ENCODE data around the gene SRXN1. TPM values are rescaled to one million over a fixed set of nuclear protein-coding genes. Genes with fewer than 3 reads are reported as not detected.

SRXN1 gene
- total RNA-seq, 6 experiments from 2014 or later: 50.0 to 65.4 (median 58.3) TPM

- no peaks in the 10 kb centered on the region for H3K4me1 Mint-ChIP-seq (ENCODE audit: low read depth)
- no peak overlapping the region for H3K27ac Mint-ChIP-seq
- no peak for DNase-seq
- no peak for TF ChIP-seq CTCF (IDR thresholded peaks at IDR 0.05)
- no peak overlapping the region for H3K4me3 Mint-ChIP-seq
- H3K9me3 Mint-ChIP-seq: no peaks in the 10 kb centered on the region
- peaks cover 46% of the 10 kb centered on the region for H3K27me3 Mint-ChIP-seq (ENCODE audit: insufficient read depth)
- H3K36me3 Mint-ChIP-seq (ENCODE audit: low read depth): no peaks in the 10 kb centered on the region
Observed at GRCh38 chr20:611843-612185, 41.2 kb downstream of the SRXN1 start.

- TF ChIP-seq CTCF (IDR thresholded peaks at IDR 0.05): no peak
- peaks cover 46% of the 10 kb centered on the region for H3K27me3 Mint-ChIP-seq (ENCODE audit: insufficient read depth)
- no peak overlapping the region for H3K4me3 Mint-ChIP-seq
- no peaks in the 10 kb centered on the region for H3K4me1 Mint-ChIP-seq (ENCODE audit: low read depth)
- H3K27ac Mint-ChIP-seq: no peak overlapping the region
- DNase-seq: no peak
- H3K36me3 Mint-ChIP-seq (ENCODE audit: low read depth): no peaks in the 10 kb centered on the region
- no peaks in the 10 kb centered on the region for H3K9me3 Mint-ChIP-seq
Observed at GRCh38 chr20:611047-611842, 41.8 kb downstream of the SRXN1 start.

- H3K36me3 Mint-ChIP-seq (ENCODE audit: low read depth): no peaks in the 10 kb centered on the region
- TF ChIP-seq CTCF (IDR thresholded peaks at IDR 0.05): no peak
- no peak within 1 kb of the TSS for H3K27ac Mint-ChIP-seq
- H3K9me3 Mint-ChIP-seq: no peaks in the 10 kb centered on the region
- H3K27me3 Mint-ChIP-seq (ENCODE audit: insufficient read depth): peaks cover 52% of the 10 kb centered on the region
- DNase-seq: no peak
- no peaks in the 10 kb centered on the region for H3K4me1 Mint-ChIP-seq (ENCODE audit: low read depth)
- no peak within 1 kb of the TSS for H3K4me3 Mint-ChIP-seq
Observed at GRCh38 chr20:610130-611046, 42.6 kb downstream of the SRXN1 start, which contains the start of gene TCF15. Gene TCF15 (minus strand): TSS chr20:610309. CDS start chr20:610237, 72 bp downstream.

- no peak for DNase-seq
- Mint-ChIP-seq H3K27ac (no peak overlapping the region), H3K9me3 (no peaks in the 10 kb centered on the region), H3K4me1 (ENCODE audit: low read depth) (no peaks in the 10 kb centered on the region), H3K27me3 (ENCODE audit: insufficient read depth) (peaks cover 47% of the 10 kb centered on the region), H3K4me3 (no peak overlapping the region), H3K36me3 (ENCODE audit: low read depth) (no peaks in the 10 kb centered on the region)
- TF ChIP-seq CTCF (IDR thresholded peaks at IDR 0.05): no peak
Observed at GRCh38 chr20:609371-609964, 43.5 kb downstream of the SRXN1 start.

GRCh38 chr20:608970-609369 lies 44.0 kb downstream of the SRXN1 start:
- H3K4me3 Mint-ChIP-seq: no peak overlapping the region
- no peak for TF ChIP-seq CTCF (IDR thresholded peaks at IDR 0.05)
- H3K27ac Mint-ChIP-seq: no peak overlapping the region
- no peaks in the 10 kb centered on the region for H3K4me1 Mint-ChIP-seq (ENCODE audit: low read depth)
- peaks cover 46% of the 10 kb centered on the region for H3K27me3 Mint-ChIP-seq (ENCODE audit: insufficient read depth)
- DNase-seq: no peak
- H3K9me3 Mint-ChIP-seq: no peaks in the 10 kb centered on the region
- no peaks in the 10 kb centered on the region for H3K36me3 Mint-ChIP-seq (ENCODE audit: low read depth)

All from HFFc6 (cell line).